HG03175 (cell line): ENCODE measurements around the gene ZNF705A.
"Not testable (repeated sequence)": the region's sequence is repeated elsewhere in the genome, so short reads cannot be mapped to it uniquely, and the experiment has no call there.

ENCODE experiments used
- ATAC-seq: cut with Tn5 transposase; IDR thresholded peaks from one replicate; pipeline ENCODE4 v1.9.1; 2021; ENCODE audit warnings: mild to moderate bottlenecking, moderate library complexity; ENCODE audit not compliant: unreplicated experiment

ZNF705A gene

GRCh38 chr12:8183346-8183745, 26.5 kb downstream of the ZNF705A start:
- ATAC-seq = not testable (repeated sequence)

- ATAC-seq = not testable (repeated sequence)
Observed at GRCh38 chr12:8184206-8184605, 27.4 kb downstream of the ZNF705A start.

GRCh38 chr12:8188088-8188487, 31.3 kb downstream of the ZNF705A start:
- not testable (repeated sequence) for ATAC-seq

- ATAC-seq = not testable (repeated sequence)
Observed at GRCh38 chr12:8197685-8198308, 41.0 kb downstream of the ZNF705A start.

GRCh38 chr12:8218711-8219382, 62.0 kb downstream of the ZNF705A start:
- not testable (repeated sequence) for ATAC-seq

GRCh38 chr12:8221375-8221774, 64.6 kb downstream of the ZNF705A start:
- ATAC-seq = not testable (repeated sequence)

- not testable (repeated sequence) for ATAC-seq
Observed at GRCh38 chr12:8221844-8222243, 65.0 kb downstream of the ZNF705A start.

- not testable (repeated sequence) for ATAC-seq
Observed at GRCh38 chr12:8222303-8222702, 65.5 kb downstream of the ZNF705A start.

GRCh38 chr12:8223646-8224045, 66.8 kb downstream of the ZNF705A start:
- not testable (repeated sequence) for ATAC-seq

GRCh38 chr12:8224782-8225181, 68.0 kb downstream of the ZNF705A start:
- ATAC-seq = not testable (repeated sequence)

GRCh38 chr12:8226355-8226754, 69.5 kb downstream of the ZNF705A start:
- ATAC-seq = no peak

- ATAC-seq = not testable (repeated sequence)
Observed at GRCh38 chr12:8226992-8227731, 70.3 kb downstream of the ZNF705A start, which contains the start of gene FAM90A1. FAM90A1 (minus strand) TSS chr12:8227618; CDS start chr12:8224832, 2,786 bp downstream.

GRCh38 chr12:8227732-8228077, 70.9 kb downstream of the ZNF705A start:
- not testable (repeated sequence) for ATAC-seq

GRCh38 chr12:8228607-8229006, 71.8 kb downstream of the ZNF705A start:
- ATAC-seq = not testable (repeated sequence)

GRCh38 chr12:8229486-8229885, 72.7 kb downstream of the ZNF705A start:
- not testable (repeated sequence) for ATAC-seq
